Dermis microvascular lymphatic vessel endothelial cell (primary cell): ENCODE measurements around the gene DBR1. TPM values are rescaled to one million over a fixed set of nuclear protein-coding genes. Genes with fewer than 3 reads are reported as not detected.
A peak's percentile ranks its signal among the peaks of the same experiment; 100 is the strongest.

ENCODE experiments used
- DNase-seq, 2 donors: peaks; one replicate each; pipeline versions ENCODE4 v3.0.0 to v3.0.0-alpha.2; 2010; ENCODE audit warnings: low read depth in 2 of 2
- total RNA-seq: library from RNA; depleted of rRNA; stranded (reverse); fragments of >200 nt; gene quantifications from 2 replicates; pipeline ENCODE4 v1.2.1, GENCODE V29; 2014

DBR1 gene
- total RNA-seq = 12.9 and 13.5 TPM in 2 replicates

GRCh38 chr3:138174421-138175131 lies at the start of gene DBR1:
Gene DBR1 (minus strand): TSS chr3:138174921. CDS start chr3:138174795, 126 bp downstream.
- DNase-seq = peak; percentile 69 to 74

GRCh38 chr3:138222942-138223287 lies 48.2 kb upstream of the DBR1 start:
- no peak for DNase-seq

DNA sequence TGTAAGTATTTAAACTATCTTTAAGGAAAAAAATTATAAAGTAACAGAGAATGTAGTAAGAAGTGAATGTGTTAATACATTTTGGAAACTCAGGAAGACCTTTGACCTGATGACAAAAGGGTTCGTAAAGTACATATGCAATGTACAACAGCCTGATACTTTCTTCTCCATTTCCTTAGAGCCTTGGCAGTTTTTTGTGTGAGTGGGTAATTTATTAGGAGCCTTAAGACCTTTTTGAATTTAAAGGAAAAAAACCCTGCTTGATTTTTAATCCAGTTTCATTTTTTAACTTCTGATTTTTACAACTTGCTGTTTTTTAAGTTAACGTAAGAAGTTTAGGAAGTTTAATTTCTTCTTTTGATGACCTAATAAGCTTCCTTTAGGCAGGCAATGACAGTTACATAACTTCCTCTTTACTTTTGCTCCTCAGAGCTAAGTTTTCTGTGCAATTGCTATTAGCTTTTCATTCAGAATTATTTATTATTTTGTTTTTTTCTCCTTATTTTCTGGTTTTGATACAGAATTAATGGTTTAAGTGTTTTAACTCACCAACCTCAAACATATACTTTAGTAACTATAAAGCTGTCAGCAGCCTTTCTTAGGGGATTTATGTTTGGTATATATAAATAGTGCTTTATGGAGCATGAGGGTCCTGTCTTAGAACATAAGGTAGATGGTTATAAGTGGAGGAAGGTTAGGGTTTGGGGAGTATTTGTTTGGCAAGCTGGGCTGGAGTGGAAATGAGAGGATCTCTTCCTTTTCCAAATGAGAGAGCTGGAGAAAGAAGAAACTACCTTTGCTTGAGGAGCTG lies 47.6 kb upstream of the DBR1 start:
- no peak for DNase-seq

GRCh38 chr3:138220788-138221187 lies 46.1 kb upstream of the DBR1 start:
- DNase-seq = peak in 1 of 2 donors; percentile 10

GRCh38 chr3:138220242-138220641 lies 45.5 kb upstream of the DBR1 start:
- DNase-seq = no peak

DNA sequence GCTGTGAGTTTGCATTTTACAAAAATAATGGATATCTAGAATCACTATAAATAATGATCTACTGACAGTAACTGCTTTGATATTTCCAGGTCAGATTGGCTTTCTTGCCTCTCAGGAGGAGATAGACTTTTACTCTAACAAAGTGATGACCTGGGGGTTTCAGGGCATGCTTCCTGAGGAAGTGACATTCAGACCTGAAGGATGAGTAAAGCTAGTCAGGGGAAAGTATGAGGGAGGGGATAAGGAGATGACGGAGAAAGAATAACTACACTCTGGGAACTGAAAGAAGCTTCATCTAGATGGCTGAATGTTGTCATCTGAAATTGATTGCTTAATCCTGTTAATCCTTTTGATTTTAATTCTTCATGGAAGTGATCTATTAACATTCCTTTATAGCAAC lies 44.5 kb upstream of the DBR1 start:
- peak in 1 of 2 donors; percentile 64 for DNase-seq

DNA sequence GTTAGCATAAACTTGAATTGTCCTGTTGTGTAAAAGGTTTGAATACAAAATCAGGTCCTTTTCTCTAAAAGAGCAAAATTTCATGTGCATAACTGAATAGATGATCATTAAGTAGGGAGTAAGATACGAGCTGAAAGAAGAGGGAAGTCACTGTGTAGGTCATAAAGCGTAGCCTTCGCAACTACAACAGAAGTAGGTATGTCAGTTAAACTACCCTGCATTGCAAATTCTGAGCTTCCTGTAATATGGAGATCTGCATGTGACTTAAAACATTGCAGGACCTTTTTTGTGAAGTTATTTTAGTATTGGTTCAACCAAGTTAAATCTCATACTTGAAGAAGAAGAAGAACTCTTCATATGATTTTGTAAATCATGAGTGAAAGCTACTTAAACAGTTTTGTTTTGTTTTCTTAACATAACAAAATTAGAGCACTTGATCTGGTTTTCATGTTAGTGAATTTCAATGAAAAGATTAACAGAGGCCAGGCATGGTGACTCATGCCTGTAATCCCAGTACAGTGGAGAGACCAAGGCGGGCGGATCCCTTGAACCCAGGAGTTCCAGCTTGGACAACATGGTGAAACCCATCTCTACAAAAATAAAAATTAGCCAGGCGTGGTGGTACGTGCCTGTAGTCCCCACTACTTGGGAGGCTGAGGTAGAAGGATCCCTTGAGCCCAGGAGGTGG lies 38.8 kb upstream of the DBR1 start:
- no peak for DNase-seq

GRCh38 chr3:138210528-138210927 lies 35.8 kb upstream of the DBR1 start:
- no peak for DNase-seq

DNA sequence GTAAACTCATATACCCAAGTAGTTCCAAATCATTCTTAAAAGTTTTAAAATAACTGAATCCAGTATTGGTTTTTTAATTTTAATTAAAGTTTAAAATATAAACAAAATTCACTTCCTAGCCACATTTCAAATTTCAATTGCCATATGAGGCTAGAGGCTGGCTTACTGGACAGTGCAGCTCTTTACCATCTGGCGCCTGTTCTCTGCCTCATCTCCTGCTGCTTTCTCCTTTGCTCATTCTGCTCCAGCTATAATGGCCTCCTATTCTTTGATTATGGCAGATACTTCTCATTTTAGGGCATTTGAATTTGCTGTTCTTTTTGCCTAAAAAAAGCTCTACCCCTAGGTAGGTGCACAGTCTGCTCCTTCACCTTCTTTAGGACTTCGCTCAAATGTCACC lies 31.5 kb upstream of the DBR1 start:
- DNase-seq = no peak

DNA sequence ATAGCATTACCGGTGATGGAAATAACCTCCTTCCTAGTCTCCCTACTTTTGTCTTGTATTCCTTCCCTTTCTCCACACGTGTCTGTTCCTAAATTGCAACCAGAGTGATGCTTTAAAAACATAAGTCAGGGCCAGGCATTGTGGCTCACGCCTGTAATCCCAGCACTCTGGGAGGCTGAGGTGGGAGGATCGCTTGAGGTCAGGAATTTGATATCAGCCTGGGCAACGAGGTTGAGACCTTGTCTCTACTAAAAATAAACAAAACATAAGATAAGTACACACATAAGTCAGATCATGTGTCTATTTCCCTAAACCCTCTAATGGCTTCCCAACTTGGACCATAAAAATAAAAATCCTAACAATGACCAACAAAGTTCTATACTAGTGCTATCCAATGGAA lies 30.8 kb upstream of the DBR1 start:
- DNase-seq = no peak

DNA sequence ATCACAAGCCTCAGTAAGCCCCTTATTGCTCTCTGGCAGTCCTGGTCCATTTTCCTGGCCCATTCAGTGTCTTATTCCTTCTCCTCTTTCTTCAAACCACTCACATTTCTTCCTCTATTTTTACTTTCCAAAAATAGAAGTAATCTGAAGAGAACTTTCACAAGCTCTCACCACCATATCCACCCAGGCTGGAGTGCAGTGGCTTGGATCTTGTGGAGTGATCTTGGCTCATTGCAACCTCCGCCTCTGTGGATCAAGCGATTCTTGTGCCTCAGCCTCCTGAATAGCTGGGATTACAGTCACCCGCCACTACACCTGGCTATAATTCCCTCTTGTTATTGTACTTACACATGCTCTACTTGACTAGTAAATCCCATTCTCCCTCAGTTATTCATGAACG lies 29.2 kb upstream of the DBR1 start:
- no peak for DNase-seq

GRCh38 chr3:138202945-138203701 lies 28.4 kb upstream of the DBR1 start:
- no peak for DNase-seq

DNA sequence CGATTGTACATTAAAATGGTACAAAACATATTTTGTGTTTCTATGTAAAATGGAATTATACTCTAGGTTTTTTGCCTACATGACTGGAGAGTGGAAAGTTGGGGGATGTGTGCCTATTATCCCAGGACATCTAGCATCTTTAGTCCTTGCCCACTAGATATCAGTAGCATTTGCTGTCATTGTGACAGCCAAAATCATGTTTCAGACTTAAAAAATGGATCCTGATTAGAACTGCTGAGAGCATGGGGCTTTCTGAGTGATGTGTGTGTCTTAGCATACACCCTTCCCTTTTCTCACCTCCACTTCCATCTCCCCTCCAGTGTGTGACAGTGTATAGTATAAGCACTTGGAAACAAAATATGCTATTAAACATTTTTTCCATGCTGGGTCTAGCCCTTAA lies 25.7 kb upstream of the DBR1 start:
- no peak for DNase-seq

DNA sequence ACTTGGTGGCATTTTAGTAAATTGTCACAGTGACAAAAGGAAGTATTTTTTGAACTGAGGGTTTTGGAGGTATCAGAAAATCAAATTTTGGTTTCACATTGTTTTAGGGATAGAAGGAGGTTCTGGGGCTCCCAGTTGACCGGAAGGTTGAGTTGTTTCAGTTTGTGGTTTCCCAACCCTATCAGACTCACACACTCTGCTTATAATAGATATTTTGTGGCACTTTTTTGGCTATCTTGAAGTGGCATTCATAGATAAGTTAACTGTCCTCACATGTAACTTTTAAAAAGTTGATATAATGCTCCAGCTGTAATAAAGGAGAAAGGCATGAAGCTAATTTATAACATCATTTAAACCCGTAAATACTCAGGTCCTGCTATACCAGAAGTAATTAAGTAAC lies 25.1 kb upstream of the DBR1 start:
- no peak for DNase-seq

- DNase-seq = no peak
These were observed 22.8 kb upstream of the DBR1 start for GRCh38 chr3:138197524-138197923.

DNA sequence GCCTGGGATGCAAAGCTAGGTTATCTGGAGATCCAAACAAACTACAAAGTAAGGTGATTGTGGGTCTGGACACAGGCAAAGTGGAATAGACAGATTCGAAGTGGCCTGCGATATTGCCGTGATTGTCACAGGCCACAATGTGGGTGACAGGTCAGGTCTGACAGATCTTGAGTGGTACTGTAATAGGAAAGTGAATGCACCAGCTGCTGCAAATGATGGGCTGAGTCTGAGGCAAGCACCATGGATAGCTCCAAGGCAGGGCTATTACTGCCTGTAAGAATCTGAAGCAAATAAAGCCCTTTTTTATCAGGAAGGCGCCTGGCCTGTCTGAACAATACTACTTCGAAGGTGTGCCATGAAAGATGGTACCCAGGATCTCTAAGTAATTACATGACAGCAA lies 22.3 kb upstream of the DBR1 start:
- peak in 1 of 2 donors; percentile 47 for DNase-seq

GRCh38 chr3:138196023-138196422 lies 21.3 kb upstream of the DBR1 start:
- DNase-seq = no peak

DNA sequence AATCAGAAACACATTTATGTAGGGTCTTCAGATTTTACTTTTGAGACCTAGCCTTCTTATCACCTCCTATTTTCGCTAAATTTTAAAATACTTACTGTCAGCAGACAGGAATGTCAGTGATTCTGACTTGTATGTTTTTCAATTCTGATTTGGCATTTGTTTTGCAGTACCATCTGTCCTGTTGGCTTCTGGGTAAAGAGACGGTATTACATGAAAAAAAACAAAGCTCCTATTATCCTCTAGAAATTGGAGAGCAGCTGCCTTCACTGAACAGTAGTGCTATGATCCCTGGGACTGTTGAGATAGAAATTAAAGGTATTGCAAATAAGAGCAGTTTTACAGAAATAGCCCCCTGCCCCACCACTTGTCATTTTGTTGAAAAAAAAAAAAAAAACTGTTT lies 20.8 kb upstream of the DBR1 start:
- DNase-seq = no peak

- DNase-seq = peak in 1 of 2 donors; percentile 57
These were observed 13.5 kb upstream of the DBR1 start for GRCh38 chr3:138188013-138188730.

- DNase-seq = peak; percentile 79 to 92
These were observed 12.7 kb upstream of the DBR1 start, which contains the start of gene ARMC8 for GRCh38 chr3:138187296-138188012. Gene ARMC8 (plus strand): TSS chr3:138187301. CDS start chr3:138187555, 254 bp downstream.
